Colon (tissue), 2 donors: Measurements from ENCODE around the gene SCAI.
"Not testable (repeated sequence)": the region's sequence is repeated elsewhere in the genome, so short reads cannot be mapped to it uniquely, and the experiment has no call there.

Source experiments
- FAIRE-seq: peaks from 2 replicates; lab custom pipeline; 2012; peaks lifted over from hg19 to GRCh38; lab: Jason Lieb, UNC
- donor health status: control.
- donor health status: control.

SCAI gene

GRCh38 chr9:125106285-125106893 is 36.9 kb downstream of the SCAI start:
- no peak for FAIRE-seq

- no peak for FAIRE-seq
These were observed 39.4 kb downstream of the SCAI start for GRCh38 chr9:125103770-125104460.

GRCh38 chr9:125103021-125103420 is 40.3 kb downstream of the SCAI start:
- FAIRE-seq = no peak

- FAIRE-seq = no peak
These were observed 42.5 kb downstream of the SCAI start for GRCh38 chr9:125100822-125101221.

- no peak for FAIRE-seq
These were observed 43.5 kb downstream of the SCAI start for GRCh38 chr9:125099816-125100215.

- FAIRE-seq = no peak
These were observed 47.4 kb downstream of the SCAI start for GRCh38 chr9:125095821-125096443.

GRCh38 chr9:125091121-125091520 is 52.2 kb downstream of the SCAI start:
- FAIRE-seq = no peak

GRCh38 chr9:125089331-125089730 is 54.0 kb downstream of the SCAI start:
- FAIRE-seq = no peak

- FAIRE-seq = no peak
These were observed 54.6 kb downstream of the SCAI start for GRCh38 chr9:125088752-125089151.

- FAIRE-seq = no peak
These were observed 57.4 kb downstream of the SCAI start for GRCh38 chr9:125085703-125086477.

- not testable (repeated sequence) for FAIRE-seq
These were observed 61.1 kb downstream of the SCAI start for GRCh38 chr9:125082197-125082596.

GRCh38 chr9:125080797-125081196 is 62.5 kb downstream of the SCAI start:
- FAIRE-seq = not testable (repeated sequence)

GRCh38 chr9:125079931-125080330 is 63.4 kb downstream of the SCAI start:
- no peak for FAIRE-seq

- FAIRE-seq = no peak
These were observed 67.3 kb downstream of the SCAI start for GRCh38 chr9:125075997-125076396.

GRCh38 chr9:125074976-125075375 is 68.4 kb downstream of the SCAI start:
- no peak for FAIRE-seq

- FAIRE-seq = no peak
These were observed 76.3 kb downstream of the SCAI start for GRCh38 chr9:125066839-125067619.

- no peak for FAIRE-seq
These were observed 81.9 kb downstream of the SCAI start for GRCh38 chr9:125061391-125061790.

- FAIRE-seq = no peak
These were observed 93.9 kb downstream of the SCAI start for GRCh38 chr9:125049212-125050049.

GRCh38 chr9:125043631-125044030 is 99.7 kb downstream of the SCAI start:
- FAIRE-seq = no peak

GRCh38 chr9:125043148-125043547 is 100.2 kb downstream of the SCAI start:
- FAIRE-seq = no peak

GRCh38 chr9:125038166-125038565 is 105.2 kb downstream of the SCAI start:
- no peak for FAIRE-seq
